ENCODE measurements around the gene TAF11L2.
"Not testable (repeated sequence)": the region's sequence is repeated elsewhere in the genome, so short reads cannot be mapped to it uniquely, and the experiment has no call there.

GRCh38 chr5:17524935-17525334, 26.9 kb downstream of the TAF11L2 start, which contains the start of gene TAF11L5:
- TF ChIP-seq GATA3, GATA2 (IDR thresholded peaks at IDR 0.05; ENCODE audit: low read depth, low read length): not testable (repeated sequence)

Measured in SH-SY5Y (cell line).